GM12801 (cell line): ENCODE data around the gene CYP8B1.

Experiments
- TF ChIP-seq, protein P1 (sequence below): IDR thresholded peaks from one replicate; pipeline ENCODE4 v1.5.1; 2011; ENCODE audit warnings: control low read depth; ENCODE audit not compliant: insufficient read length; ENCODE audit errors: extremely low read depth

The CYP8B1 gene

DNA sequence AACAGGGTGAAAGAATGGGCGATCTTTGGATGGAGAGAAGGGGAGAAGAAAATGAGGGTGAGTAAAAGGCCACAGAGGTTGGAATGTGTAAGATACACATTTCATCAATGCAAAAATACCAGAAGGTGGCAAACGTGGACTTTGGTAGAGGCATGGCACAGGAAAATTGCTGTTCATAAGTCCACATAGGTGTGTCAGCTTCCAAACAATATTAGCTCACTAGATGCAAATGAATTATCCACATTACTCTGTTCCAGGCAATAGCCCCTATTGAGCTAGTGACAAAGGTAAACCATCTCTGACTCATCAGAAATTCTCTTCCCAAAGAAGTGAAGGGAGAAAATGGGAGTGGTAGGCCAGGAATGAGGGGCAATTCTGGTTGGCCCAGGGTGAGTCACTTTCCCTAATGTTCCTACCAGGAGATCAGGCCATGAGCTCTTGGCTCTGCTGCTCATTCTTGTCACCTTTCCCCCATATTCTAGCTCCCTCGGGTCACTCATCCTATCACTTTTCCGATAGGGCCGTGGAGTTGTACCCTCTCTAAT lies 46.5 kb downstream of the CYP8B1 start:
- TF ChIP-seq, protein P1, sequence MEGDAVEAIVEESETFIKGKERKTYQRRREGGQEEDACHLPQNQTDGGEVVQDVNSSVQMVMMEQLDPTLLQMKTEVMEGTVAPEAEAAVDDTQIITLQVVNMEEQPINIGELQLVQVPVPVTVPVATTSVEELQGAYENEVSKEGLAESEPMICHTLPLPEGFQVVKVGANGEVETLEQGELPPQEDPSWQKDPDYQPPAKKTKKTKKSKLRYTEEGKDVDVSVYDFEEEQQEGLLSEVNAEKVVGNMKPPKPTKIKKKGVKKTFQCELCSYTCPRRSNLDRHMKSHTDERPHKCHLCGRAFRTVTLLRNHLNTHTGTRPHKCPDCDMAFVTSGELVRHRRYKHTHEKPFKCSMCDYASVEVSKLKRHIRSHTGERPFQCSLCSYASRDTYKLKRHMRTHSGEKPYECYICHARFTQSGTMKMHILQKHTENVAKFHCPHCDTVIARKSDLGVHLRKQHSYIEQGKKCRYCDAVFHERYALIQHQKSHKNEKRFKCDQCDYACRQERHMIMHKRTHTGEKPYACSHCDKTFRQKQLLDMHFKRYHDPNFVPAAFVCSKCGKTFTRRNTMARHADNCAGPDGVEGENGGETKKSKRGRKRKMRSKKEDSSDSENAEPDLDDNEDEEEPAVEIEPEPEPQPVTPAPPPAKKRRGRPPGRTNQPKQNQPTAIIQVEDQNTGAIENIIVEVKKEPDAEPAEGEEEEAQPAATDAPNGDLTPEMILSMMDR, result no peak

DNA sequence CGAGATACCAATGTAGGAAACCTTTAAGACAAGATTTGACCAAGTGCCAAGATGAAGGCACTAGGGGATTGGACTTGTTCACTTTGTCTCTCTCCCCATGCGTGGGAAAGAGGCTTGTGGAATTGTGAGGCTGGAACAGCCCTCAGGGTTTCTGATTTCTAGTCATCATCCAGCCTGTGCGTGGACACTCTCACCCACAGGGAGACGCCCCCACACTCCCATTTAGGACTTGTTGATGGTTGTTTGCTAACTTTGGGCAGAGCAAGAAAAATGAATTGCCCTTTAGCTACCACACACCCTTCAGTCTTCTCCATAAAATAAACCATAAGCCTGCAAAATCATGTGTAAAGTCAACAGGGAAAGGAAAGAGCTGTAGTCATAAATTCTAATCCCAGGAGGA lies 48.0 kb downstream of the CYP8B1 start:
- TF ChIP-seq, protein P1, result no peak

DNA sequence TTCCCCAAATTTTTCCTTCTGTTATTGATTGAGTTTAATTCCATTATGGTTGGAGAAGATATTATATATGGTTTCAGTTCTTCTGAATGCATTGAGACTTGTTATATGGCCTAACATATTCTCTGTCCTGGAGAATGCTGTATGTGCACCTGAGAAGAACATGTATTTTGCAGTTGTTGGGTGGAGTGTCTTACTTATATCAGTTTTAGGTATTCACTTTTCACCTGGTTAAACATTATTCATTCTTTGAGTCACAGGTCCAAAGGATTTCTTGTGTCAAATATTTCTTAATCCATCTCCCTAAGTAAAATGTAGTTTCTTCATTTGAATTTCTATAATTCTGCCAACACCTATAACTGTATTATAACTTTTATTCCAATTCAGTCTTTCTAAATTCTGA lies 48.7 kb downstream of the CYP8B1 start:
- TF ChIP-seq, protein P1, result no peak

DNA sequence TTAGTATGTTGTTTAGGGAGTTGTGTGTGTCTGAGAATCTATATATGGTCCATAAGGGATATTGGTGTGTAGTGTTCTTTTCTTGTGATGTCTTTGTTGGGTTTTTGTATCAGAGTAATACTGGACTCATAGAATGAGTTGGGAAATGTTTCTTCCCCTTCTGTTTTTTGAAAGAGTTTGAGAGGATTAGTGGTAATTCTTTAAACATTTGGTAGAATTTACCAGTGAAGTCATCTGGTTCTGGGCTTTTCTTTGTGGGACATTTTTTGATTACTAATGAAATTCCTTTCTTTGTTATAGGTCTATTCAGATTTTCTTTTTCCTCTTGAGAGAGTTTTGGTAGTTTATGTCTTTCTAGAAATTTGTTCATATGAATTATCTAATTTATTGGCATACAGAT lies 49.5 kb downstream of the CYP8B1 start:
- TF ChIP-seq, protein P1, result no peak

DNA sequence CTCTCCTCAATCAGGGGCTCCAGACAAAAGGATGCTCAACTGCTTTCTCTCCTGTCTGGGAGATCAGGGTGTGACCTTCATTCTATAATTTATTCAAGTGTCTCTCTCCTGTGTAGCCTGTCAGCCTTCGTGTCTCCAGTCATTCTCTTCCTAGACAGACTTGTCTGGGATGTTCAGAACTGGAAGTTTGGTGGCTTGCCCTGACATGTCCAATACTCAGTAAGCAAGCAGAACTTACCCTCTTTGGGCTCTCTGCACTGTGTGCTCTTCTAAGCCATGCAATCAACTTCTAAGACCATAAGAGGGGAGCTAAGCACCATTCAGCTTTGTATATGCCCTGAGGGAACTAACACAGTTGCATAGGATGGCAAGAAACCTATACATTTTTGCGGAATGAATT lies 52.3 kb downstream of the CYP8B1 start:
- TF ChIP-seq, protein P1, result no peak

DNA sequence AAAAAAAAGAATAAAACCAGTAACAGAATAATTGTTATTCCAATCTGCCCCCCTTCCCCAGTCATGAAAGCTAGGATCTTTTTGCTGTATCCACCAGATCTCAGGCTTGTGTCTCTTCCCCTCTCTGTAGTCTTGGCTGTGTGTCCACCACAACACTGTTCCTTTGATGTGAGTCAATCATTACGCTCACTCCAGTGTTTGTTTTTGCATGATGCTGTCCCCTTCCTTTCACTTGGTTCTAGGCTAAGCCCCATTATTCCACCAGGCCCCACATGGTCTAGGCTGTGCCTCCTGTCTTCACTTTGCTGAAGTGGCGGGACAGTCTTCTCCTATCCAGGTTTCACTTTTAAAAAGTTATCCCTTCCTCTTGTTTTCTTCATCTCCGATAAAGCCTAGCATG lies 52.9 kb downstream of the CYP8B1 start:
- TF ChIP-seq, protein P1, result no peak
